H9 (cell line): ENCODE data around the gene GLI2. TPM values are rescaled to one million over a fixed set of nuclear protein-coding genes. Genes with fewer than 3 reads are reported as not detected.

Experiments used
- DNase-seq: peaks from one replicate; pipeline ENCODE4 v3.0.0-alpha.2; 2017
- H2AFZ ChIP-seq: one replicate; pipeline ENCODE4 v1.6.1; 2013; ENCODE audit warnings: mild to moderate bottlenecking, low read length, control low read depth, moderate library complexity
- H2AK5ac ChIP-seq: 2 replicates; pipeline ENCODE4 v1.6.1; 2013; ENCODE audit warnings: low read length, control low read depth, mixed read lengths; ENCODE audit not compliant: insufficient read length
- H2BK120ac ChIP-seq: one replicate; pipeline ENCODE4 v1.6.1; 2013; ENCODE audit warnings: low read depth, mild to moderate bottlenecking, low read length, control low read depth, inconsistent platforms; ENCODE audit not compliant: poor library complexity, severe bottlenecking
- H2BK12ac ChIP-seq: 2 replicates; pipeline ENCODE4 v1.6.1; 2013; ENCODE audit warnings: low read length, control low read depth, mixed read lengths, low read depth; ENCODE audit not compliant: insufficient read length
- H2BK15ac ChIP-seq: 2 replicates; pipeline ENCODE4 v1.6.1; 2013; ENCODE audit warnings: low read depth, low read length, control low read depth
- H2BK20ac ChIP-seq: one replicate; pipeline ENCODE4 v1.6.1; 2013; ENCODE audit warnings: low read depth, mild to moderate bottlenecking, low read length, control low read depth, inconsistent platforms; ENCODE audit not compliant: poor library complexity, severe bottlenecking
- H2BK5ac ChIP-seq: 2 replicates; pipeline ENCODE4 v1.6.1; 2013; ENCODE audit warnings: low read length, control low read depth, mixed read lengths; ENCODE audit not compliant: insufficient read length
- H3K14ac ChIP-seq: 2 replicates; pipeline ENCODE4 v1.6.1; 2013; ENCODE audit warnings: low read length, control low read depth; ENCODE audit not compliant: insufficient read depth
- H3K18ac ChIP-seq: 2 replicates; pipeline ENCODE4 v1.6.1; 2013; ENCODE audit warnings: low read depth, mild to moderate bottlenecking, mixed read lengths, low read length, control low read depth; ENCODE audit not compliant: insufficient read length
- H3K23ac ChIP-seq: 2 replicates; pipeline ENCODE4 v1.6.1; 2013; ENCODE audit warnings: low read length, control low read depth, mixed read lengths, low read depth; ENCODE audit not compliant: insufficient read length
- H3K23me2 ChIP-seq: 2 replicates; pipeline ENCODE4 v1.6.1; 2013; ENCODE audit warnings: low read depth, mild to moderate bottlenecking, mixed read lengths, low read length, control low read depth; ENCODE audit not compliant: insufficient read length, poor library complexity, severe bottlenecking
- H3K27ac ChIP-seq: 2 replicates; pipeline ENCODE4 v1.5.1; 2013; ENCODE audit warnings: low read length, control low read depth, mixed read lengths, low read depth; ENCODE audit not compliant: insufficient read length
- H3K27me3 ChIP-seq: 2 replicates; pipeline ENCODE4 v1.6.1; 2013; ENCODE audit warnings: low read length, control low read depth, inconsistent platforms; ENCODE audit not compliant: insufficient read depth
- H3K4ac ChIP-seq: 2 replicates; pipeline ENCODE4 v1.6.1; 2013; ENCODE audit warnings: low read depth, mild to moderate bottlenecking, control low read depth, inconsistent platforms, low read length, moderate library complexity
- H3K4me1 ChIP-seq: 2 replicates; pipeline ENCODE4 v1.6.1; 2013; ENCODE audit warnings: low read length, control low read depth, inconsistent platforms; ENCODE audit not compliant: insufficient read depth
- H3K4me2 ChIP-seq: 2 replicates; pipeline ENCODE4 v1.6.1; 2013; ENCODE audit warnings: low read length, control low read depth, mixed read lengths; ENCODE audit not compliant: insufficient read length, insufficient read depth
- H3K56ac ChIP-seq: 2 replicates; pipeline ENCODE4 v1.6.1; 2013; ENCODE audit warnings: low read depth, mild to moderate bottlenecking, mixed read lengths, low read length, control low read depth; ENCODE audit not compliant: insufficient read length
- H3K79me1 ChIP-seq: 2 replicates; pipeline ENCODE4 v1.6.1; 2013; ENCODE audit warnings: low read depth, mild to moderate bottlenecking, moderate library complexity, low read length, control low read depth, inconsistent platforms; ENCODE audit not compliant: insufficient read depth, poor library complexity, severe bottlenecking
- H3K79me2 ChIP-seq: 2 replicates; pipeline ENCODE4 v1.6.1; 2013; ENCODE audit warnings: low read length, control low read depth, inconsistent platforms; ENCODE audit not compliant: insufficient read depth
- H3K9ac ChIP-seq: 2 replicates; pipeline ENCODE4 v1.6.1; 2013; ENCODE audit warnings: low read length, control low read depth, mixed read lengths; ENCODE audit not compliant: insufficient read length; ENCODE audit errors: extremely low read depth
- H3K9me3 ChIP-seq: one replicate; pipeline ENCODE4 v1.6.1; 2013; ENCODE audit warnings: low read depth, low read length, inconsistent platforms; ENCODE audit not compliant: control insufficient read depth
- H3T11ph ChIP-seq: one replicate; pipeline ENCODE4 v1.6.1; 2013; ENCODE audit warnings: mild to moderate bottlenecking, low read length, control low read depth, inconsistent platforms
- H4K20me1 ChIP-seq: one replicate; pipeline ENCODE4 v1.6.1; 2013; ENCODE audit not compliant: control insufficient read depth, insufficient read length, insufficient read depth
- H4K5ac ChIP-seq: 2 replicates; pipeline ENCODE4 v1.6.1; 2013; ENCODE audit warnings: low read depth, mild to moderate bottlenecking, mixed read lengths, low read length, control low read depth; ENCODE audit not compliant: insufficient read length
- H4K8ac ChIP-seq: replicated peaks from 2 replicates; pipeline ENCODE4 v1.6.1; 2013; ENCODE audit warnings: low read length, control low read depth, mixed read lengths, low read depth; ENCODE audit not compliant: insufficient read length
- H4K91ac ChIP-seq: 2 replicates; pipeline ENCODE4 v1.6.1; 2013; ENCODE audit warnings: low read depth, mild to moderate bottlenecking, moderate library complexity, mixed read lengths, low read length, control low read depth; ENCODE audit not compliant: insufficient read length
- H3K27ac Mint-ChIP-seq, 3 experiments: 2 replicates in 2 of 3; 3 replicates in 1 of 3; pipeline ENCODE4 v1.8.0; 2020 to 2021; ENCODE audit warnings: mixed read lengths in 3 of 3, mild to moderate bottlenecking in 1 of 3, moderate library complexity in 1 of 3
- H3K27me3 Mint-ChIP-seq: 2 replicates; pipeline ENCODE4 v1.8.0; 2021; ENCODE audit warnings: low read depth, mild to moderate bottlenecking, moderate library complexity, mixed read lengths
- H3K36me3 Mint-ChIP-seq, 3 experiments: 2 replicates in 2 of 3; 3 replicates in 1 of 3; pipeline ENCODE4 v1.8.0; 2020 to 2021; ENCODE audit warnings: low read depth in 3 of 3, mixed read lengths in 3 of 3; ENCODE audit not compliant: insufficient read depth in 1 of 3
- H3K4me1 Mint-ChIP-seq, 2 experiments: 2 replicates each; pipeline ENCODE4 v1.8.0; 2020; ENCODE audit warnings: mixed read lengths in 2 of 2
- H3K4me3 Mint-ChIP-seq, 2 experiments: 2 replicates in 1 of 2; 3 replicates in 1 of 2; pipeline ENCODE4 v1.8.0; 2020 to 2021; ENCODE audit warnings: mild to moderate bottlenecking in 2 of 2, mixed read lengths in 2 of 2, moderate library complexity in 1 of 2
- H3K9me3 Mint-ChIP-seq, 2 experiments: 2 replicates in 1 of 2; 3 replicates in 1 of 2; pipeline ENCODE4 v1.8.0; 2020; ENCODE audit warnings: mild to moderate bottlenecking in 2 of 2, mixed read lengths in 2 of 2, moderate library complexity in 1 of 2
- WGBS: extraction: QIAGEN DNeasy Blood & Tissue Kit; methylation state at CpG from one replicate; pipeline ENCODE4 v1.1.7; 2013; ENCODE audit warnings: missing lambda C conversion rate, low lambda C conversion rate, mixed read lengths; ENCODE audit not compliant: insufficient read length; ENCODE audit errors: extremely low coverage; 5-methylcytosine and 5-hydroxymethylcytosine counted together
- total RNA-seq: library from RNA; stranded (reverse); gene quantifications from 2 replicates; pipeline ENCODE4 v1.2.1, GENCODE V29; 2021
- TF ChIP-seq, protein P1 (sequence below): fragments of 200-600 bp; sonication (generic); conservative IDR thresholded peaks from 3 replicates; pipeline ENCODE4 v1.8.0; 2021; ENCODE audit warnings: antibody characterized with exemption, mild to moderate bottlenecking

Gene GLI2
- total RNA-seq, 1 experiment from 2014 or later = 56.7 TPM

DNA sequence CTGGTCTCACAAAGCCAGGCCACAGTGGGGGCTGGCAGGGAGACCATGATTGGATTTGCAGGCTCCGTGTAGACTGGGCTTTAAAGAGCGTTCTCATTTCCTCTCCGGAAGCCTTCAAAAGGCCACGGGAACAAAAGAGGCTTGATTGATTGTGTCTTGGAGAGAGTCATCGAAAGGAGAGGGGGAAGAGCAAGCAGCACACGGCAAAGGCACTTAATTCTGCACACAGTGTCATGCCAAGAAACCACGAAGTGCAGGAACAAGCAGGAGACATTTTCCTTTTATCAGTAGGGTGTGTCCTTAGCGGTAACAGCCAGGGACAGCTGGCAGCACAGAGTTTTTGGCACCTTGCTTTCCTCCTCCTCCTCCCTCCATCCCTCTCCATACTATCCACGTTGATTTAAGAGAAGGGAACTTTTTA is 47.7 kb downstream of the GLI2 start:
- DNase-seq = no peak
- Histone ChIP-seq H3K4me1 (peaks cover 45% of the 10 kb centered on the region), H2AFZ (no peak overlapping the region), H3K27ac (no peak overlapping the region), H3K23me2 (no peaks in the 10 kb centered on the region), H4K8ac (no peak overlapping the region), H3K56ac (no peak overlapping the region), H3K14ac (no peak overlapping the region), H2BK15ac (no peak overlapping the region), H3K18ac (no peak overlapping the region), H2BK5ac (no peak overlapping the region), H3K79me1 (no peaks in the 10 kb centered on the region), H3K4me2 (no peak overlapping the region), H2BK20ac (no peak overlapping the region), H3K79me2 (peaks cover 12% of the 10 kb centered on the region; the same call in 1 of the 2 replicates), H3K23ac (no peak overlapping the region), H2AK5ac (no peak overlapping the region), H4K91ac (no peak overlapping the region), H4K5ac (no peak overlapping the region), H2BK120ac (no peak overlapping the region), H3K27me3 (no peaks in the 10 kb centered on the region), H4K20me1 (peaks cover 2% of the 10 kb centered on the region), H3T11ph (no peak overlapping the region), H3K9ac (no peak overlapping the region), H3K9me3 (no peaks in the 10 kb centered on the region), H2BK12ac (no peak overlapping the region), H3K4ac (no peak overlapping the region)
- WGBS = no CpG with 5 or more reads among the region's 9 CpGs
- no peaks in the 10 kb centered on the region; the same call in 1 of the 2 replicates for H3K27me3 Mint-ChIP-seq
- peaks cover 88% of the 10 kb centered on the region in 2 experiments for H3K4me1 Mint-ChIP-seq
- no peak overlapping the region; a peak in 1 of 5 replicates for H3K4me3 Mint-ChIP-seq
- TF ChIP-seq, protein P1, sequence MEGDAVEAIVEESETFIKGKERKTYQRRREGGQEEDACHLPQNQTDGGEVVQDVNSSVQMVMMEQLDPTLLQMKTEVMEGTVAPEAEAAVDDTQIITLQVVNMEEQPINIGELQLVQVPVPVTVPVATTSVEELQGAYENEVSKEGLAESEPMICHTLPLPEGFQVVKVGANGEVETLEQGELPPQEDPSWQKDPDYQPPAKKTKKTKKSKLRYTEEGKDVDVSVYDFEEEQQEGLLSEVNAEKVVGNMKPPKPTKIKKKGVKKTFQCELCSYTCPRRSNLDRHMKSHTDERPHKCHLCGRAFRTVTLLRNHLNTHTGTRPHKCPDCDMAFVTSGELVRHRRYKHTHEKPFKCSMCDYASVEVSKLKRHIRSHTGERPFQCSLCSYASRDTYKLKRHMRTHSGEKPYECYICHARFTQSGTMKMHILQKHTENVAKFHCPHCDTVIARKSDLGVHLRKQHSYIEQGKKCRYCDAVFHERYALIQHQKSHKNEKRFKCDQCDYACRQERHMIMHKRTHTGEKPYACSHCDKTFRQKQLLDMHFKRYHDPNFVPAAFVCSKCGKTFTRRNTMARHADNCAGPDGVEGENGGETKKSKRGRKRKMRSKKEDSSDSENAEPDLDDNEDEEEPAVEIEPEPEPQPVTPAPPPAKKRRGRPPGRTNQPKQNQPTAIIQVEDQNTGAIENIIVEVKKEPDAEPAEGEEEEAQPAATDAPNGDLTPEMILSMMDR = no peak
- no peaks in the 10 kb centered on the region; a peak in 1 of 7 replicates for H3K36me3 Mint-ChIP-seq
- H3K27ac Mint-ChIP-seq = peak overlapping the region; percentile 10 to 91 (median 43); a peak in 5 of 7 replicates
- no peaks in the 10 kb centered on the region for H3K9me3 Mint-ChIP-seq
